ENCODE measurements around the gene PRKAG2. TPM values are rescaled to one million over a fixed set of nuclear protein-coding genes. Genes with fewer than 3 reads are reported as not detected.

PRKAG2 gene
- total RNA-seq, 1 donor from 2014 or later = 20.8 TPM

- TF ChIP-seq CTCF (conservative IDR thresholded peaks at IDR 0.05; ENCODE audit: low read depth, low read length) = no peak
- no peak for DNase-seq (ENCODE audit: low read depth)
- no peak overlapping the region for H3K4me3 ChIP-seq (ENCODE audit: low read depth, low read length)
Observed at GRCh38 chr7:151767557-151767956, 109.4 kb downstream of the PRKAG2 start.

- H3K4me3 ChIP-seq (ENCODE audit: low read depth, low read length) = no peak overlapping the region
- no peak for DNase-seq (ENCODE audit: low read depth)
- TF ChIP-seq CTCF (conservative IDR thresholded peaks at IDR 0.05; ENCODE audit: low read depth, low read length) = no peak
Observed at GRCh38 chr7:151764056-151764920, 112.6 kb downstream of the PRKAG2 start.

GRCh38 chr7:151763420-151763984, 113.4 kb downstream of the PRKAG2 start:
- TF ChIP-seq CTCF (conservative IDR thresholded peaks at IDR 0.05; ENCODE audit: low read depth, low read length) = no peak
- no peak overlapping the region for H3K4me3 ChIP-seq (ENCODE audit: low read depth, low read length)
- DNase-seq (ENCODE audit: low read depth) = no peak

GRCh38 chr7:151762583-151763245, 114.2 kb downstream of the PRKAG2 start:
- TF ChIP-seq CTCF (conservative IDR thresholded peaks at IDR 0.05; ENCODE audit: low read depth, low read length) = no peak
- H3K4me3 ChIP-seq (ENCODE audit: low read depth, low read length) = no peak overlapping the region
- DNase-seq (ENCODE audit: low read depth) = no peak

GRCh38 chr7:151761957-151762356, 115.0 kb downstream of the PRKAG2 start:
- DNase-seq (ENCODE audit: low read depth) = no peak
- TF ChIP-seq CTCF (conservative IDR thresholded peaks at IDR 0.05; ENCODE audit: low read depth, low read length) = no peak
- H3K4me3 ChIP-seq (ENCODE audit: low read depth, low read length) = no peak overlapping the region

- DNase-seq (ENCODE audit: low read depth) = no peak
- no peak overlapping the region for H3K4me3 ChIP-seq (ENCODE audit: low read depth, low read length)
- TF ChIP-seq CTCF (conservative IDR thresholded peaks at IDR 0.05; ENCODE audit: low read depth, low read length) = no peak
Observed at GRCh38 chr7:151761231-151761630, 115.7 kb downstream of the PRKAG2 start.

Measured in epithelial cell of proximal tubule (primary cell).